Measurements from ENCODE around the gene CYP4A22. TPM values are rescaled to one million over a fixed set of nuclear protein-coding genes. Genes with fewer than 3 reads are reported as not detected.
A peak's percentile ranks its signal among the peaks of the same experiment; 100 is the strongest.
"Not testable (repeated sequence)": the region's sequence is repeated elsewhere in the genome, so short reads cannot be mapped to it uniquely, and the experiment has no call there.

CYP4A22 gene
- total RNA-seq, 1 donor from 2014 or later: not detected

DNA sequence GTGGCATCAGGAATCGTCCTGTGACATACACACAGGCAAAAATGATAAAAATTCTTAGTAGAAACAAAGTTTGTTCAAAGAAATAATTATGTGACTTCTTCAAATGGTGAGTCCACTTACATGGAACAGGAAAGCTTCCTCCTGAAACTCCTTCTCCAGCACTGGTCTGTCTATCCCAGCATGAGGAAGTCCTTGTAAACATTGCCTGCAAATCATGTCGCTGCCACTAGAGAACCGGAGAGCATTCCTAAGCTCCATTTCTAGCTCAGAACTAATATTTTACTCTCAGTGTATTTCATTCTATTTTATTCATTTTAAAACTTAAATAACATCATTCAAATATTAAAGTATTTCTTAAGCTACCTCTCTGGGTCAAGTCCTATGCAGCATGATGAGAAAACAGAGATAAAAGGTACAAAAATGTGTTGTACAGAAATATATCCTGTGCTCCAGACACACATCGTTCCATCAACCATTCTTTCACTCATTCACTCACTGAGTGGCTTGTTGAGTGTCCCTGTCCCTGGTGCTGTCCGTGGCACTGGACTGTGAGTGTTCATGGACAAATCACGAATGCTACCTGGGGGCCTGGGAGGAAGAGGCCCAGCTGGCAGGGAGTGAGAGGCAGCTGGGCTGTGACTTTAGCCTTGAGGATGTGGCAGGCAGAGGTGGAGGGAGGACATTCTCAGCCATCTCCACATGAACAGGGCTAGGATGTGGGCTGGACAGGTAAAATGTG, 10.0 kb downstream of the CYP4A22 start:
- H3K27me3 Mint-ChIP-seq (ENCODE audit: insufficient read depth, low read depth): no peaks in the 10 kb centered on the region
- no peaks in the 10 kb centered on the region for H3K36me3 Mint-ChIP-seq
- no peak for DNase-seq (ENCODE audit: low spot score)
- Histone ChIP-seq H3K4me3 (no peak overlapping the region), H3K79me2 (ENCODE audit: low read depth) (no peaks in the 10 kb centered on the region), H3F3A (ENCODE audit: low read depth) (no peaks in the 10 kb centered on the region), H3K4me2 (no peak overlapping the region), H3K9me3 (ENCODE audit: low read depth) (no peaks in the 10 kb centered on the region), H3K4me1 (no peaks in the 10 kb centered on the region), H3K27ac (no peak overlapping the region), H3K27me3 (no peaks in the 10 kb centered on the region), H2AFZ (replicated peaks) (no peak overlapping the region), H4K20me1 (ENCODE audit: low read depth) (no peaks in the 10 kb centered on the region), H3K9ac (no peak overlapping the region), H3K36me3 (no peaks in the 10 kb centered on the region)
- no peak overlapping the region for H3K4me3 Mint-ChIP-seq
- H3K27ac Mint-ChIP-seq: no peak overlapping the region
- TF ChIP-seq, protein P1, sequence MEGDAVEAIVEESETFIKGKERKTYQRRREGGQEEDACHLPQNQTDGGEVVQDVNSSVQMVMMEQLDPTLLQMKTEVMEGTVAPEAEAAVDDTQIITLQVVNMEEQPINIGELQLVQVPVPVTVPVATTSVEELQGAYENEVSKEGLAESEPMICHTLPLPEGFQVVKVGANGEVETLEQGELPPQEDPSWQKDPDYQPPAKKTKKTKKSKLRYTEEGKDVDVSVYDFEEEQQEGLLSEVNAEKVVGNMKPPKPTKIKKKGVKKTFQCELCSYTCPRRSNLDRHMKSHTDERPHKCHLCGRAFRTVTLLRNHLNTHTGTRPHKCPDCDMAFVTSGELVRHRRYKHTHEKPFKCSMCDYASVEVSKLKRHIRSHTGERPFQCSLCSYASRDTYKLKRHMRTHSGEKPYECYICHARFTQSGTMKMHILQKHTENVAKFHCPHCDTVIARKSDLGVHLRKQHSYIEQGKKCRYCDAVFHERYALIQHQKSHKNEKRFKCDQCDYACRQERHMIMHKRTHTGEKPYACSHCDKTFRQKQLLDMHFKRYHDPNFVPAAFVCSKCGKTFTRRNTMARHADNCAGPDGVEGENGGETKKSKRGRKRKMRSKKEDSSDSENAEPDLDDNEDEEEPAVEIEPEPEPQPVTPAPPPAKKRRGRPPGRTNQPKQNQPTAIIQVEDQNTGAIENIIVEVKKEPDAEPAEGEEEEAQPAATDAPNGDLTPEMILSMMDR (IDR thresholded peaks at IDR 0.05): peak; percentile 5
- TF ChIP-seq EZH2 (IDR thresholded peaks at IDR 0.05) (no peak), EZH2phosphoT487 (IDR thresholded peaks at IDR 0.05) (no peak)
- no peaks in the 10 kb centered on the region for H3K9me3 Mint-ChIP-seq
- no peaks in the 10 kb centered on the region for H3K4me1 Mint-ChIP-seq

DNA sequence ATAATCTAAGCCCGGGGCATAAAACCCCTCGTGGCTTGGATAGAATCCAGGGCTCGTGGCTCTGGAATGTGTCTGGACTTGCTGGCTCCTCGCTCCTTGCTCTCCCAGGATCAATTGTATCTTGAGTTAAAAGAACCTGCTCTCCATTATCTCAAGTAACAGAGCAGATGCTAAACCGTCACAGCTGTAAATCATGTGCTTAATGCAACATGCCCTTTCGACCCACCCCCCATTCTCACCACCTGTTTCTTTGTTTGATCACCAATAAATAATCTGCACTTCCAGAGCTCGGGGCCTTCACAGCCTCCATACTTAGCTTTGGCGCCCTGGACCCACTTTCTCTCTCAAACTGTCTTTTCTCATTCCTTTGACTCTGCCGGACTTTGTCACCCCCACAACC, 11.9 kb downstream of the CYP4A22 start:
- not testable (repeated sequence) for H3K27ac Mint-ChIP-seq; H3K27ac ChIP-seq; H3K4me2 ChIP-seq; H3K4me3 ChIP-seq; H3K4me1 Mint-ChIP-seq; H3K79me2 ChIP-seq (ENCODE audit: low read depth); H3K36me3 Mint-ChIP-seq; H3K27me3 Mint-ChIP-seq (ENCODE audit: insufficient read depth, low read depth); H3K36me3 ChIP-seq; H3K4me3 Mint-ChIP-seq; H3F3A ChIP-seq (ENCODE audit: low read depth); H4K20me1 ChIP-seq (ENCODE audit: low read depth); H2AFZ ChIP-seq (replicated peaks); H3K4me1 ChIP-seq; H3K9me3 Mint-ChIP-seq; H3K9me3 ChIP-seq (ENCODE audit: low read depth); H3K27me3 ChIP-seq; H3K9ac ChIP-seq
- peak; percentile 9 for DNase-seq (ENCODE audit: low spot score)

DNA sequence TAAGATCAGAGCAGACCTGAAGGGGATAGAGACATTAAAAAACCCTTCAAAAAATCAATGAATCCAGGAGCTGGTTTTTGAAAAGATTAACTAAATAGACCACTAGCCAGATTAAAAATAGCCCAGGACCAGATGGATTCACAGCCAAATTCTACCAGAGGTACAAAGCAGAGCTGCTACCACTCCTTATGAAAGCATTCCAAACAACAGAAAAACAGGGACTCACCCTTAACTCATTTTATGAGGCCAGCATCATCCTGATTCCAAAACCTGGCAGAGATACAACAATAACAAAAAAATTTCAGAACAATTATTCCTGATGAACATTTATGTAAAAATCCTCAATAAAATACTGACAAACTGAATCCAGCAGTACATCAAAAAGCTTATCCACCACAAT, 19.2 kb downstream of the CYP4A22 start:
- H3K27me3 ChIP-seq; H3K27ac ChIP-seq; H4K20me1 ChIP-seq (ENCODE audit: low read depth); H3K79me2 ChIP-seq (ENCODE audit: low read depth); H3K4me1 Mint-ChIP-seq; H3K9ac ChIP-seq; H3K36me3 ChIP-seq; H3K4me3 ChIP-seq; H3K36me3 Mint-ChIP-seq; H3K4me1 ChIP-seq; H3K4me2 ChIP-seq; H3F3A ChIP-seq (ENCODE audit: low read depth); H2AFZ ChIP-seq (replicated peaks); H3K27me3 Mint-ChIP-seq (ENCODE audit: insufficient read depth, low read depth); H3K27ac Mint-ChIP-seq; DNase-seq (ENCODE audit: low spot score); H3K9me3 ChIP-seq (ENCODE audit: low read depth); H3K4me3 Mint-ChIP-seq: not testable (repeated sequence)
- peaks cover 11% of the 10 kb centered on the region for H3K9me3 Mint-ChIP-seq

DNA sequence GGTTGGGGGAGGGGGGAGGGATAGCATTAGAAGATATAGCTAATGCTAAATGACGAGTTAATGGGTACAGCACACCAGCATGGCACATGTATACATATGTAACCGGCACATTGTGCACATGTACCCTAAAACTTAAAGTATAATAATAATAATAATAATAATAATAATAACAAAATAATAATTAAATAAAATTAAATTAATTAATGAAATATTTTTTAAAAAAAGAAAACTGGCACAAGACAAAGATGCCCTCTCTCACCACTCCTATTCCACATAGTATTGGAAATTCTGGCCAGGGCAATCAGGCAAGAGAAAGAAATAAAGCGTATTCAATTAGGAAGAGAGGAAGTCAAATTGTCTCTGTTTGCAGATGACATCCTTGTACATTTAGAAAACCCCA, 20.7 kb downstream of the CYP4A22 start:
- not testable (repeated sequence) for H3K9ac ChIP-seq; H3K4me1 Mint-ChIP-seq; H3F3A ChIP-seq (ENCODE audit: low read depth); H3K36me3 ChIP-seq; H3K27me3 ChIP-seq; H3K27ac Mint-ChIP-seq; H3K4me3 ChIP-seq; DNase-seq (ENCODE audit: low spot score); H3K4me2 ChIP-seq; H3K4me3 Mint-ChIP-seq; H3K27me3 Mint-ChIP-seq (ENCODE audit: insufficient read depth, low read depth); H3K27ac ChIP-seq; H4K20me1 ChIP-seq (ENCODE audit: low read depth); H2AFZ ChIP-seq (replicated peaks); H3K36me3 Mint-ChIP-seq; H3K9me3 ChIP-seq (ENCODE audit: low read depth); H3K4me1 ChIP-seq; H3K79me2 ChIP-seq (ENCODE audit: low read depth)
- H3K9me3 Mint-ChIP-seq: peaks cover 11% of the 10 kb centered on the region

DNA sequence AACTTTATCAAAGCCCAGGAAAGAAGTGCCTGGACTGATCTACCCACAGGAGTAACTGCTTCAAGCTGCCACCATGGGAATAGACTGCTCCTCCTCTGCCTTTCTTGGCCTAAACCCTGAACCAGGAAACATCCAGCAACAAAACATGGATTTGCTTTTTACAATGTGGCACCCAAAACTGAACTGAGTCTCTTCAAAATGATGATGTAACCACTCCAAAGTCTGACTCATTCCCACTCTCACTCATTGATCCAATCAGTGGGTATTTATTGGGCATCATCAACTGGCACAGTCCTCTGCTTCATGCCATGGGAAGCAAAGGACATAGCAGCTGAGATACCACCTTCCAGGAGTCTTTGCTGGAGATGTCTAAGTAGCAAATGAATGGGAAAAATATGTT, 23.5 kb downstream of the CYP4A22 start:
- H3K79me2 ChIP-seq (ENCODE audit: low read depth): no peaks in the 10 kb centered on the region
- TF ChIP-seq EZH2 (IDR thresholded peaks at IDR 0.05): no peak
- TF ChIP-seq, protein P1 (IDR thresholded peaks at IDR 0.05): no peak
- no peak for TF ChIP-seq EZH2phosphoT487 (IDR thresholded peaks at IDR 0.05)
- no peak overlapping the region for H3K27ac ChIP-seq
- Mint-ChIP-seq H3K4me1 (no peaks in the 10 kb centered on the region), H3K9me3 (peaks cover 4% of the 10 kb centered on the region), H3K36me3 (no peaks in the 10 kb centered on the region), H3K27ac (no peak overlapping the region), H3K27me3 (ENCODE audit: insufficient read depth, low read depth) (peaks cover 9% of the 10 kb centered on the region), H3K4me3 (no peak overlapping the region)
- no peak for DNase-seq (ENCODE audit: low spot score)
- no peaks in the 10 kb centered on the region for H3F3A ChIP-seq (ENCODE audit: low read depth)
- H4K20me1 ChIP-seq (ENCODE audit: low read depth): no peaks in the 10 kb centered on the region
- no peak overlapping the region for H3K4me2 ChIP-seq
- H3K4me1 ChIP-seq: no peaks in the 10 kb centered on the region
- no peak overlapping the region for H2AFZ ChIP-seq (replicated peaks)
- H3K27me3 ChIP-seq: no peaks in the 10 kb centered on the region
- H3K36me3 ChIP-seq: no peaks in the 10 kb centered on the region
- H3K9ac ChIP-seq: no peak overlapping the region
- H3K9me3 ChIP-seq (ENCODE audit: low read depth): no peaks in the 10 kb centered on the region
- no peak overlapping the region for H3K4me3 ChIP-seq
